ENCODE results near the gene CALML5. TPM values are rescaled to one million over a fixed set of nuclear protein-coding genes. Genes with fewer than 3 reads are reported as not detected.
A peak's percentile ranks its signal among the peaks of the same experiment; 100 is the strongest.

Gene CALML5
- total and polyA plus RNA-seq, 5 donors from 2014 or later = not detected

- no peak overlapping the region for H3K4me3 ChIP-seq (ENCODE audit: low read depth, low read length)
- no peak overlapping the region for H3K27ac ChIP-seq (ENCODE audit: insufficient read depth, low read length, poor library complexity, severe bottlenecking)
- Mint-ChIP-seq H3K9me3 (peaks cover 0 to 4% (median 0%) of the 10 kb centered on the region in 7 donors), H3K27me3 (no peaks in the 10 kb centered on the region), H3K27ac (no peak overlapping the region), H3K4me1 (peaks cover 0 to 3% (median 0%) of the 10 kb centered on the region in 4 donors), H3K4me3 (no peak overlapping the region), H3K36me3 (no peaks in the 10 kb centered on the region)
- H3K4me1 ChIP-seq (ENCODE audit: control insufficient read depth, insufficient read depth, low read length, poor library complexity, severe bottlenecking) = no peaks in the 10 kb centered on the region
- H3K36me3 ChIP-seq (ENCODE audit: control insufficient read depth, insufficient read depth, low read length) = no peaks in the 10 kb centered on the region
- H3K27me3 ChIP-seq (ENCODE audit: control insufficient read depth, insufficient read depth, low read length) = no peaks in the 10 kb centered on the region
- H3K9me3 ChIP-seq (ENCODE audit: control insufficient read depth in 2 of 2, low read length in 2 of 2) = no peaks in the 10 kb centered on the region
- DNase-seq (no peak), ATAC-seq (ENCODE audit: low read depth in 2 of 2) (no peak)
These were observed 7.0 kb downstream of the CALML5 start for GRCh38 chr10:5492322-5492855.

GRCh38 chr10:5491477-5491876 is 7.9 kb downstream of the CALML5 start:
- Mint-ChIP-seq H3K4me3 (no peak overlapping the region), H3K36me3 (no peaks in the 10 kb centered on the region), H3K4me1 (peaks cover 0 to 3% (median 0%) of the 10 kb centered on the region in 4 donors), H3K27me3 (no peaks in the 10 kb centered on the region), H3K27ac (peak overlapping the region in 2 of 3 donors; percentile 21 to 44), H3K9me3 (peaks cover 0 to 4% (median 0%) of the 10 kb centered on the region in 7 donors)
- H3K27me3 ChIP-seq (ENCODE audit: control insufficient read depth, insufficient read depth, low read length) = no peaks in the 10 kb centered on the region
- H3K4me1 ChIP-seq (ENCODE audit: control insufficient read depth, insufficient read depth, low read length, poor library complexity, severe bottlenecking) = no peaks in the 10 kb centered on the region
- H3K27ac ChIP-seq (ENCODE audit: insufficient read depth, low read length, poor library complexity, severe bottlenecking) = no peak overlapping the region
- no peak overlapping the region for H3K4me3 ChIP-seq (ENCODE audit: low read depth, low read length)
- H3K9me3 ChIP-seq (ENCODE audit: control insufficient read depth in 2 of 2, low read length in 2 of 2) = no peaks in the 10 kb centered on the region
- DNase-seq (no peak), ATAC-seq (ENCODE audit: low read depth in 2 of 2) (no peak)
- H3K36me3 ChIP-seq (ENCODE audit: control insufficient read depth, insufficient read depth, low read length) = no peaks in the 10 kb centered on the region

GRCh38 chr10:5490698-5491464 is 8.5 kb downstream of the CALML5 start:
- no peaks in the 10 kb centered on the region for H3K27me3 Mint-ChIP-seq
- H3K36me3 Mint-ChIP-seq = no peaks in the 10 kb centered on the region
- H3K27ac Mint-ChIP-seq = peak overlapping the region in 2 of 3 donors; percentile 21 to 44
- no peak overlapping the region for H3K4me3 Mint-ChIP-seq
- peaks cover 0 to 4% (median 0%) of the 10 kb centered on the region in 7 donors for H3K9me3 Mint-ChIP-seq
- ATAC-seq (ENCODE audit: low read depth in 2 of 2) = no peak
- Histone ChIP-seq H3K9me3 (ENCODE audit: control insufficient read depth in 2 of 2, low read length in 2 of 2) (no peaks in the 10 kb centered on the region), H3K27me3 (ENCODE audit: control insufficient read depth, insufficient read depth, low read length) (no peaks in the 10 kb centered on the region), H3K36me3 (ENCODE audit: control insufficient read depth, insufficient read depth, low read length) (no peaks in the 10 kb centered on the region), H3K4me3 (ENCODE audit: low read depth, low read length) (no peak overlapping the region), H3K27ac (ENCODE audit: insufficient read depth, low read length, poor library complexity, severe bottlenecking) (no peak overlapping the region), H3K4me1 (ENCODE audit: control insufficient read depth, insufficient read depth, low read length, poor library complexity, severe bottlenecking) (no peaks in the 10 kb centered on the region)
- peaks cover 0 to 3% (median 0%) of the 10 kb centered on the region in 4 donors for H3K4me1 Mint-ChIP-seq
- peak in 1 of 3 donors; percentile 5 for DNase-seq

DNA sequence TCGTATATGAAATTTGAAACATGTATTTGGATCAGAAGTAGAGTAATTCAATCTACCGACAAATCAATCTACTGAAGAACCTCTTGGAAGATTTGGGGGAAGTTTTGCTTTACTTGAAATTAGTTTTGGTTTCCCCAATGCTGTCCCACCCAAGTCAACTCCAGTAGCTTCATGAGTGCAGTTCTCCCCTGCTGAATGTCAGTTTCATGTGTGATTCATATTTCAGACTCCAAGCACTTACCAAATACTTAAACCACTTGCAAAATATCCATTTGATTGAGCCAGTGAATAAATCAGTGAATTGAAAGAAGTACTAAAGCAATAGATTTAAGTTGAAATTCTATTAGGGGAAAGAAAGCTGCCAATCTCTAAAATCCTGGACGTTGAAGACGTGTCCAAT is 9.3 kb downstream of the CALML5 start:
- Mint-ChIP-seq H3K4me1 (peaks cover 0 to 3% (median 0%) of the 10 kb centered on the region in 4 donors), H3K27ac (no peak overlapping the region), H3K4me3 (no peak overlapping the region), H3K27me3 (no peaks in the 10 kb centered on the region), H3K36me3 (no peaks in the 10 kb centered on the region), H3K9me3 (peaks cover 0 to 4% (median 0%) of the 10 kb centered on the region in 7 donors)
- Histone ChIP-seq H3K36me3 (ENCODE audit: control insufficient read depth, insufficient read depth, low read length) (no peaks in the 10 kb centered on the region), H3K4me1 (ENCODE audit: control insufficient read depth, insufficient read depth, low read length, poor library complexity, severe bottlenecking) (no peaks in the 10 kb centered on the region), H3K4me3 (ENCODE audit: low read depth, low read length) (no peak overlapping the region), H3K9me3 (ENCODE audit: control insufficient read depth in 2 of 2, low read length in 2 of 2) (no peaks in the 10 kb centered on the region), H3K27me3 (ENCODE audit: control insufficient read depth, insufficient read depth, low read length) (no peaks in the 10 kb centered on the region), H3K27ac (ENCODE audit: insufficient read depth, low read length, poor library complexity, severe bottlenecking) (no peak overlapping the region)
- DNase-seq = no peak
- ATAC-seq (ENCODE audit: low read depth in 2 of 2) = no peak

DNA sequence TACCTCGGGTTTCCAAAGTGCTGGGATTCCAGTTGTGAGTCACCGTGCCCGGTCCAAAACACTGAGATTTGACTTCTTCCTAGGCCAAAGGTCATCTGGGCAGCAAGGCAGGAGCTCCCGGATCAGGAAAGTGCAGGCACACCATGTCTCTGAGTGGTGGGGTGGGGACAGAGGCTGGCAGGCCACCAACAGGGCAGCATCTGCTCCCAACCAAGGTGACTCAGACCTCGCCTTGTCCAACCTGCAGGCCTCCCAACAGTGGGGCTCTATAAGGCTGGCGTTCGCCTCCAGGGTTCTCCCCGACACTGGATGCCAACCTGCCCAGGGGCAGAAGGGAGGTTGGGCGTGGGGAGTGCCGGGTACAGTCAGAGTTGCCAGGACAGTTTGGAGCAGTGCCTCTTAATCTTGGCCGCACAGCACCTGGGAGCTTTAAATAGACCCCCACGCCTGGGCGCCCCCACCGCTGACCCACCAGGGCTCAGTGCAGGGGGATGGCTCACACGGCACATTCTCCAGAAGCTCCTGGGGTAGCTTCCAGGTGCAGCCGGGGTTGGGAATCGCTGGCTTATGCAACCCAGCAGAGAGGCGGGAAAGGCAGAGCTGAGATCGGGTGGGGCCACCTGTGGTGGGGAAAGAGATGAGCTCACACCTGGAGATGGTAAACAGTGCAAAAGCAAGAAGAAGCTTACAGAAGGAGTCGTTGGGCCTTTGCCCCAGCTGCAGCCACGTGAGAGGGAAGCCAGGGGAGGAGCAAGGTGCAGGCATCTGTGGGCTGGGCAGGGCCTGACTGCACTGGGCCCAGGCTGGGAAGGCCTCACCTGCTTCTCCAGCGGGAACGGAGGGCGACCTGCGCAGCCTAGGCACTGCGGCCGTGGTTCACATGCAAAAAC is 10.9 kb downstream of the CALML5 start:
- H3K4me1 ChIP-seq (ENCODE audit: control insufficient read depth, insufficient read depth, low read length, poor library complexity, severe bottlenecking) = no peaks in the 10 kb centered on the region
- Mint-ChIP-seq H3K27ac (no peak overlapping the region), H3K36me3 (no peaks in the 10 kb centered on the region), H3K4me1 (peaks cover 0 to 3% (median 0%) of the 10 kb centered on the region in 4 donors), H3K9me3 (peaks cover 0 to 4% (median 0%) of the 10 kb centered on the region in 7 donors), H3K4me3 (no peak overlapping the region), H3K27me3 (no peaks in the 10 kb centered on the region)
- DNase-seq = no peak
- no peak overlapping the region for H3K4me3 ChIP-seq (ENCODE audit: low read depth, low read length)
- H3K9me3 ChIP-seq (ENCODE audit: control insufficient read depth in 2 of 2, low read length in 2 of 2) = no peaks in the 10 kb centered on the region
- no peaks in the 10 kb centered on the region for H3K36me3 ChIP-seq (ENCODE audit: control insufficient read depth, insufficient read depth, low read length)
- ATAC-seq (ENCODE audit: low read depth in 2 of 2) = no peak
- H3K27me3 ChIP-seq (ENCODE audit: control insufficient read depth, insufficient read depth, low read length) = no peaks in the 10 kb centered on the region
- H3K27ac ChIP-seq (ENCODE audit: insufficient read depth, low read length, poor library complexity, severe bottlenecking) = no peak overlapping the region

DNA sequence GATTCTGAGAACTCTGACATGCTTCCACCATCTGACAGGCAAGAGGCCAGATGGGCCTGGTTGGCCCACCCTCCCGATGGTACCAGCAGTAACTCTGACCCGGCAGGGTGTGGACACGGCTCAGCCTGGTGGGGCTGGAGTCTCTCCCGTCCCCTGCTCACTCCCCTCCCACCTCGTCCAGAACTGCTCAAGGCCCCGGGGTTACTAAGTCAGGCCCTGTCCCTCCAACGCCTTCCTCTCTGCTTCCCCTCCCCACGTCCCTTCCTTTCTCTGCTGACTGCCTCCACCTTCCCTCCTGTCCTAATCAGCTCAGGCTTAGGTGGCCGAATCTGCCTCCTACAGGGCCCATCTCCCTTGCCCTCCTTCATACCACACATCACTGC is 12.5 kb downstream of the CALML5 start:
- no peak overlapping the region for H3K4me3 Mint-ChIP-seq
- no peaks in the 10 kb centered on the region for H3K9me3 Mint-ChIP-seq
- H3K27ac Mint-ChIP-seq = peak overlapping the region in 1 of 3 donors; percentile 18
- Histone ChIP-seq H3K4me1 (ENCODE audit: control insufficient read depth, insufficient read depth, low read length, poor library complexity, severe bottlenecking) (no peaks in the 10 kb centered on the region), H3K27ac (ENCODE audit: insufficient read depth, low read length, poor library complexity, severe bottlenecking) (no peak overlapping the region), H3K9me3 (ENCODE audit: control insufficient read depth in 2 of 2, low read length in 2 of 2) (no peaks in the 10 kb centered on the region), H3K27me3 (ENCODE audit: control insufficient read depth, insufficient read depth, low read length) (no peaks in the 10 kb centered on the region), H3K4me3 (ENCODE audit: low read depth, low read length) (no peak overlapping the region), H3K36me3 (ENCODE audit: control insufficient read depth, insufficient read depth, low read length) (no peaks in the 10 kb centered on the region)
- peaks cover 0 to 3% (median 0%) of the 10 kb centered on the region in 4 donors for H3K4me1 Mint-ChIP-seq
- no peak for DNase-seq
- H3K36me3 Mint-ChIP-seq = no peaks in the 10 kb centered on the region
- no peaks in the 10 kb centered on the region for H3K27me3 Mint-ChIP-seq
- ATAC-seq (ENCODE audit: low read depth in 2 of 2) = no peak

GRCh38 chr10:5485948-5486852 is 13.2 kb downstream of the CALML5 start:
- Mint-ChIP-seq H3K9me3 (no peaks in the 10 kb centered on the region), H3K27me3 (no peaks in the 10 kb centered on the region), H3K36me3 (no peaks in the 10 kb centered on the region)

More at GRCh38 chr10:5485948-5486852, 13.2 kb downstream of the CALML5 start:
- H3K4me3 Mint-ChIP-seq = no peak overlapping the region
- Histone ChIP-seq H3K27me3 (ENCODE audit: control insufficient read depth, insufficient read depth, low read length) (no peaks in the 10 kb centered on the region), H3K4me1 (ENCODE audit: control insufficient read depth, insufficient read depth, low read length, poor library complexity, severe bottlenecking) (no peaks in the 10 kb centered on the region), H3K27ac (ENCODE audit: insufficient read depth, low read length, poor library complexity, severe bottlenecking) (no peak overlapping the region), H3K9me3 (ENCODE audit: control insufficient read depth in 2 of 2, low read length in 2 of 2) (no peaks in the 10 kb centered on the region), H3K4me3 (ENCODE audit: low read depth, low read length) (no peak overlapping the region), H3K36me3 (ENCODE audit: control insufficient read depth, insufficient read depth, low read length) (no peaks in the 10 kb centered on the region)
- no peak for DNase-seq
- ATAC-seq (ENCODE audit: low read depth in 2 of 2) = no peak
- no peak overlapping the region for H3K27ac Mint-ChIP-seq
- H3K4me1 Mint-ChIP-seq = peaks cover 0 to 3% (median 0%) of the 10 kb centered on the region in 4 donors
